HS-5 (cell line): ENCODE data around the gene OR1K1.
"Not testable (repeated sequence)": the region's sequence is repeated elsewhere in the genome, so short reads cannot be mapped to it uniquely, and the experiment has no call there.

ENCODE experiments used
- DNase-seq: peaks from one replicate; pipeline ENCODE4 v3.0.0-alpha.2; 2012; ENCODE audit warnings: low read depth

The OR1K1 gene

GRCh38 chr9:122814545-122814944 is 14.6 kb downstream of the OR1K1 start:
- DNase-seq, result no peak

- no peak for DNase-seq
These were observed 15.6 kb downstream of the OR1K1 start for GRCh38 chr9:122815544-122815943.

DNA sequence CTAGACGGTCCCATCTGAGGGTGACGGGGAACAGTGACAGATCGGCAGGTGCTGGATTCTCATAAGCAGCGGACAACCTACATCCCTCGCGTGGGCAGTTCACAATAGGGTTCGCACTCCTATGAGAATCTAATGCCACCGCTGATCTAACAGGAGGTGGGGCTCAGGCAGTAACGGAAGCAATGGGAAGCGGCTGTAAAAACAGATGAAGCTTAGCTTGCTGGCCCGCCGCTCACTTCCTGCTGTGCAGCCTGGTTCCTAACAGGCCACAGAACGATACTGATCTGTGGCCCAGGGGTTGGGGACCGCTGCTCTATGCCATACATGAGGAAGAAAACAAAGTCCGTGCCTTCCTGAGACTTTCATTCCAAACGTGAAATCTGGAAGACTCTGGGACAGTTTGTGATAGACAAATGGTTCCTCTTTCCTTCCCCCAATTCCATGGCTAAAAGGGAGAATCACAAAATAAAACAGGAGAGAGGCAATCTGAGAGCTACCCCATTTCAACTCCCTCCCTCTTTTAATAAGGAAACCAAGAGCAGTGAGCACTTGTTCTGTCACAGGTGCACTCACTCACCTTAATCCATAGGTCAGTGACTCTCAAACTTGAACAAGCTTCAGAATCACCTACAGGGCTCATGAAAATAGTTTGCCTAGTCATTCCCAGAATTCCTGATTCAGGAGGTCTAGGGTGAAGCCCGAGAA is 16.4 kb downstream of the OR1K1 start:
- DNase-seq, result no peak

DNA sequence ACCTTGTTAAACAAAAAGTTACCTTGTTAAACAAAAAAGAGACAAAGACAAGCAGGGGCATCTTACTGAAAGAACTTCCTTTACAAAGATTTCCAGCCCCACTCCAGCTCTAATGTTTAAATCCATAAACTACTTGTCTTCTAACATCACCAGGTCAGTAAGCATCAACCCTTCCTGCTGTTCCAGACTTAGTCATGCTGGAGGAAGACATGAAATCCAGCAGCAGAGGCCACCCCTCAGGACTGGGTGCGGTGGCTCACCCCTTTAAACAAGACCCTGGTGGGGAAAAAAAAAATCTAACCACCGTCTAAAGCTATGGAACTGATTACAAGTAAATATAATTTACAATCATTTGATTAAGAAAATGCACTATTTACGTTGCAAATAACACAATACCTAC is 19.4 kb downstream of the OR1K1 start:
- no peak for DNase-seq

DNA sequence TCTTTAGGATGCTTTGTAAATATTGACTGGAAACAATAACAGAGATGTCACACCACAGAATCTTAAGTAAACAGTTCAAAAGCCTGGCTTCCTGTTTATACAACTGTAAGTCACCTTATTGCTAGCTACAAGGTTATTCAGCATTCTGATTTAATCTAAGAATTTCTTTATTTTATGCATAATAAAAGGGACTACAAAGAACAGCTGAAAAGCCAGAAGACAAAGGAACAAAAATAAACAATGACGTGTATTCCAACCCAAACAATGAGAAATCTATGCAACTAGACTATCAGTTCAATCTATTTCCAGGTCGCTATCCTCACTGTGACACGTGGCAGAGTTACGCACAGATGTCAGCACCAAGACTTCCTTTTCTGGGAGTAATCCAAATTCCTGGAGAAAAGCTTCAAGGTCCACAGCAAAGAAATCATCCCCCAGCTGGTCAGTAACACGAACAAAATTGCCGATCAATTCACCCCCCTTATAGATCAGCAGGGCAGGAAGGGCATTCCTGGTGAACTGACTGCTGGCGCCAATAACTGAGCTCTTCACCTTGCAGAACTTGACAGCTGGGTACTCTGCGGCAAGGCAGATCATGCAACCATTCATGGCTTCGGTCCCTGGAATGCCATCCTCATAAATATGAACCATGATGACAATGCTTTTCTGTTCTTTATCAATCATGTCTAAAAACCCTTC is 20.0 kb downstream of the OR1K1 start:
- DNase-seq, result no peak

GRCh38 chr9:122820490-122820845 is 20.5 kb downstream of the OR1K1 start:
- DNase-seq, result no peak

GRCh38 chr9:122821278-122821943 is 21.5 kb downstream of the OR1K1 start:
- no peak for DNase-seq

GRCh38 chr9:122822056-122822455 is 22.1 kb downstream of the OR1K1 start:
- DNase-seq, result no peak

GRCh38 chr9:122822938-122823337 is 23.0 kb downstream of the OR1K1 start:
- no peak for DNase-seq

DNA sequence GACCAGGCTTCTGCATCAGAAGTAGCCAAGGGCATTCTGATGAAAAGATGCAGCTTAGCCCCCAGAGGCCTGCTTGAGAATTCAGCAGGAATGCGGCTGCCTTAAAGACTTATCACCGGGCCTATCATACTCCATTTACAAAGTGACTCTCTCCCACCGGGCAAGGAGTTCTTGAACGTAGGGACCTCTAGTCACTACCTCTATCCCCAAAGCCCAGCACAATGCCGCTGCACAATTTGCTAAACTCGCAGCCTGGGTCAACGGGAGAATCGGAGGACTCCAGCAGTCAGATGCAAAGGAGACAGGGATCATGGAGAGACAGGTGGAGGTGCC is 27.8 kb downstream of the OR1K1 start:
- DNase-seq, result no peak

DNA sequence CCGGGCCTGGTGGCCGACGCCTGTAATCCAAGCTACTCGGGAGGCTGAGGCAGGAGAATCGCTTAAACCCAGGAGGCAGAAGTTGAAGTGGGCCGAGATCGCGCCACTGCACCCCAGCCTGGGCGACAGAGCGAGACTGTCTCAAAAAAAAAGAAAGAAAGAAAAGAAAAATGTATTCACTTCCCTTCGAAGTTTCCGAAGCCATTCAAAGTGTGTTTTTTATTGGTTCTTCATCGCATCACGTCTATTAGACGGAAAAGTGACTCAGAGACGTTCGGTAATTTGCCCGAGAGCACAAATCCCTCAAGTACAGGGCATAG is 29.0 kb downstream of the OR1K1 start:
- DNase-seq, result not testable (repeated sequence)

DNA sequence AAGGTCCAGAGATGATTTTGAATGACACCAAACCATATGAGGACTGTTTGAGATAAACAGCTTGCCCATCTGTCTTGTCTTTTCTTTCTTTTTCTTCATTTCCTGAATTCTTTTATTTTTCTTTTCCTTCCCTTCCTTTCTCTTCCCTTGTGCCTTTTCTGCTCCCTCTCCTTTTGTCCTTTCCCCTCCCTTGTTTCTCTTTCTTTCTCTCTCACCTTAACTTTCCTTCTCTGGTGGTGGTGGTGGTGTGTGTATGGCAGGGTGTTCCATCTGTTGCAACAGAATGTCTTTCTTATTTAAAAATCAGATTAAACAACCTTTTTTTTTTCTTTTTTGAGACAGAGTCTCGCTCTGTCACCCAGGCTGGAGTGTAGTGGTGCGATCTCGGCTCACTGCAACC is 32.3 kb downstream of the OR1K1 start:
- DNase-seq, result no peak

DNA sequence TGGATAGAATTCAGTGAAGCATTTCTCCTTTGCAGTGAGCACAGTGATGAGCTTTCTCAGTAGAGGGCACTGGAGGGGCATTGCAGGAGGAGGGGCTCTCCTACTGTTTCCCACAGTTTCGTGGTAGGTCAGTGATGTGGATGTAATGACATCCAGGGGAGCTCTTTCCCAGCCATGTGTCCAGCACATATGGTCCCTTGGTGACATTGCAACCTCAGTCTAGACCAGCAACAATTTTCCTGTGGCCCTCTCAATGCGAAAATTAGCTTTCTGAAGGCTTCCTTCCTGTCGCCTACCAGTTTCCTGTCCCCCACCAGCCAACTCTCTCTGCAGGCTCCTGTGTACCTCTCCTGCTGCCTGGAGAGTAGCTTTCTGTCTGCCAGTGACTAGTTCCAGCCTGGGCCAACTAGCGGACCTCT is 35.4 kb downstream of the OR1K1 start:
- no peak for DNase-seq

GRCh38 chr9:122837266-122837850 is 37.4 kb downstream of the OR1K1 start:
- no peak for DNase-seq

- DNase-seq, result not testable (repeated sequence)
These were observed 38.5 kb downstream of the OR1K1 start for GRCh38 chr9:122838441-122838840.

DNA sequence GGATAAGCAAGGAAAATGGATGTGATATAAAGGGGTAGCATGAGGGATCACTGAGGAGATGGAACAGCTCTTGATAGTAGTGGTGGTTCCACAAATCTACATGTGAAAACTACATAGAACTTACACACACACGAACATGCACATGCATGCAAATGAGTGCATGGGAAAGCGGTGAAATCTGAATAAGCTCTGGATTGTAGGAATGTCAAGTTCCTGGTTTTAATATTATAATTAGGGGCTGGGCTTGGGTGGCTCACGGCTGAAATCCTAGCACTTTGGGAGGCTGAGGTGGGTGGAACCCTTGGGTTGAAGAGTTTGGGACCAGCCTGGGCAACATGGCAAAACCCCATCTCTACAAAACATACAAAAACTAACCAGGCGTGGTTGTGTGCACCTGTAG is 41.6 kb downstream of the OR1K1 start:
- DNase-seq, result no peak

DNA sequence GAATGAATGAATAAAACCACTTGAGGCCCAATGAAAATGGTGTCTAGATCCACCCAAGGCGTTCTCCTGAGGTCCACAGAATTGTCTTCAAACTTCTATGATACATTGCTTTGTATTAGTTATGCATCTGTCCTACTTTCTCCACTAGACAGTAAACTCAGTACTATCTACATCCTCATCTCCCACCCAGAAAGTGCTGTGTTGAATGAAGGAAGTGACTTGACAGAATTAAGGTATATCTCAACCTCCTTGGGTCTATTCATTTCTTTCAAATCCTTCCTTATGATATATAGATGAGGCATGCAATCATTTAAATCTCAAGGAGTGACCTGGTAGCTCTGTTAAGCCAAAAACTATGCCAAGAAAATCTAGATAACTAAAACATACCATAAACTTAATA is 44.2 kb downstream of the OR1K1 start:
- no peak for DNase-seq

- no peak for DNase-seq
These were observed 45.2 kb downstream of the OR1K1 start for GRCh38 chr9:122845116-122845515.

- DNase-seq, result no peak
These were observed 46.5 kb downstream of the OR1K1 start for GRCh38 chr9:122846371-122846940.

GRCh38 chr9:122848256-122848943 is 48.5 kb downstream of the OR1K1 start:
- DNase-seq, result no peak
